HepG2 (cell line): ENCODE results near the gene FAM89B. TPM values are rescaled to one million over a fixed set of nuclear protein-coding genes. Genes with fewer than 3 reads are reported as not detected.

Experiments
- ATAC-seq: fragments of 200-7000 bp; cut with Tn5 transposase; 3 replicates; pipeline ENCODE4 v1.9.1; 2020; ENCODE audit warnings: mild to moderate bottlenecking, moderate library complexity
- BruUV-seq: library from RNA; stranded (reverse); fragments of 400-500 nt; replicated peaks from 2 replicates; lab custom pipeline; 2021; lab: Mats Ljungman, UMichigan
- CTCF ChIA-PET: fragments of 300-600 bp; formaldehyde crosslinking; extraction: SDS; loops from one replicate; lab custom pipeline; 2021; ENCODE audit warnings: low total read pairs, inconsistent platforms, low intra/inter-chr PET ratio; lab: Yijun Ruan, JAX
- POLR2A ChIA-PET: fragments of 350-600 bp; sonication (Branson Sonifier 250); formaldehyde crosslinking; loops from one replicate; lab custom pipeline; 2020; ENCODE audit warnings: antibody characterized with exemption, inconsistent platforms; lab: Yijun Ruan, JAX
- DNase-seq: peaks from one replicate; pipeline ENCODE4 v3.0.0-alpha.2; 2015; ENCODE audit warnings: low spot score
- FAIRE-seq: peaks from 3 replicates; lab custom pipeline; 2011; peaks lifted over from hg19 to GRCh38; lab: Jason Lieb, UNC
- H2AFZ ChIP-seq: one replicate; pipeline ENCODE4 v1.6.1; 2011; ENCODE audit warnings: low read length, inconsistent platforms
- H3K27ac ChIP-seq: fragments of 300-600 bp; 3 replicates; pipeline ENCODE4 v1.8.0; 2011; ENCODE audit warnings: mixed run types, mild to moderate bottlenecking, mixed read lengths, low read length, inconsistent platforms; ENCODE audit not compliant: insufficient read depth; ENCODE audit errors: extremely low read length
- H3K27me3 ChIP-seq, 2 experiments: fragments of 200-600 bp in 1 of 2; 2 replicates in 1 of 2; 3 replicates in 1 of 2; pipeline versions ENCODE4 v1.6.0 to v1.8.0; 2011; ENCODE audit warnings: low read length in 2 of 2, mild to moderate bottlenecking in 2 of 2, moderate library complexity in 2 of 2, inconsistent platforms in 1 of 2; ENCODE audit not compliant: insufficient read depth in 2 of 2, control insufficient read depth in 1 of 2
- H3K36me3 ChIP-seq, 2 experiments: fragments of 200-600 bp in 1 of 2; replicated peaks in 1 of 2; 2 replicates in 1 of 2; 3 replicates in 1 of 2; pipeline versions ENCODE4 v1.5.1 to v1.8.0; 2011; ENCODE audit warnings: low read length in 2 of 2, inconsistent platforms in 1 of 2; ENCODE audit not compliant: insufficient read depth in 2 of 2, control insufficient read depth in 1 of 2
- H3K4me1 ChIP-seq: 2 replicates; pipeline ENCODE4 v1.5.1; 2012; ENCODE audit warnings: low read length, inconsistent platforms; ENCODE audit not compliant: insufficient read depth
- H3K4me2 ChIP-seq: 2 replicates; pipeline ENCODE4 v1.6.0; 2011; ENCODE audit warnings: low read depth, low read length, inconsistent platforms
- H3K4me3 ChIP-seq, 3 experiments: fragments of 200-600 bp in 1 of 3; sonication (generic), shearing (Covaris generic) in 1 of 3; replicated peaks in 1 of 3; 2 replicates each; pipeline ENCODE4 v1.5.1; 2011 to 2016; ENCODE audit warnings: low read length in 3 of 3, inconsistent platforms in 2 of 3, low read depth in 2 of 3, mild to moderate bottlenecking in 2 of 3, control low read depth in 1 of 3, mixed read lengths in 1 of 3; ENCODE audit not compliant: insufficient read depth in 1 of 3
- H3K79me2 ChIP-seq: one replicate; pipeline ENCODE4 v1.6.1; 2011; ENCODE audit warnings: low read length, inconsistent platforms; ENCODE audit not compliant: insufficient read depth
- H3K9ac ChIP-seq: 2 replicates; pipeline ENCODE4 v1.6.0; 2011; ENCODE audit warnings: mild to moderate bottlenecking, low read depth, low read length, inconsistent platforms; ENCODE audit not compliant: insufficient read depth
- H3K9me3 ChIP-seq: 2 replicates; pipeline ENCODE4 v1.5.1; 2012; ENCODE audit warnings: mild to moderate bottlenecking, low read length
- H4K20me1 ChIP-seq: 2 replicates; pipeline ENCODE4 v1.6.0; 2011; ENCODE audit warnings: inconsistent platforms, mild to moderate bottlenecking, low read length, moderate library complexity; ENCODE audit not compliant: insufficient read depth
- ELF3 ChIP-seq: IDR thresholded peaks from 2 replicates; pipeline ENCODE4 v1.6.1; 2016; ENCODE audit warnings: missing genetic modification reagents, missing compliant biosample characterization
- FOXP1 ChIP-seq, 2 experiments: fragments of 450-650 bp in 1 of 2; IDR thresholded peaks; 2 replicates each; pipeline ENCODE4 v1.6.1; 2017 to 2018; ENCODE audit warnings: antibody characterized with exemption in 1 of 2
- IRF1 ChIP-seq: sonication (generic); formaldehyde crosslinking; IDR thresholded peaks from 2 replicates; pipeline ENCODE4 v1.4.0; 2020; ENCODE audit warnings: low read depth, mild to moderate bottlenecking, missing genetic modification reagents
- ISX ChIP-seq: sonication (generic); formaldehyde crosslinking; conservative IDR thresholded peaks from 2 replicates; pipeline ENCODE4 v1.5.0; 2020; ENCODE audit warnings: missing genetic modification reagents
- SIN3B ChIP-seq: fragments of 150-350 bp; IDR thresholded peaks from 2 replicates; pipeline ENCODE4 v1.6.1; 2014; ENCODE audit warnings: low read length
- TCF7L2 ChIP-seq: IDR thresholded peaks from 2 replicates; pipeline ENCODE4 v1.6.1; 2011; ENCODE audit warnings: mild to moderate bottlenecking, low read depth, low read length, moderate library complexity
- TFAP4 ChIP-seq: sonication (generic); IDR thresholded peaks from 2 replicates; pipeline ENCODE4 v1.6.1; 2016; ENCODE audit warnings: low read depth, borderline replicate concordance
- WGBS: methylation state at CpG from one replicate; pipeline ENCODE4 v1.1.6; 2017; ENCODE audit warnings: low lambda C conversion rate; 5-methylcytosine and 5-hydroxymethylcytosine counted together
- in situ Hi-C: cut with HindIII; loops from 2 replicates; pipeline ENCODE4 v1.10.0; 2017; ENCODE audit warnings: low pct_unique_long_range_greater_than_20kb; ENCODE audit not compliant: extremely low pct_ligation_motif_present
- intact Hi-C: fragments of 100-400 bp; cut with micrococcal nuclease; formaldehyde crosslinking; loops from one replicate; pipeline ENCODE4 v1.10.0; 2022; ENCODE audit not compliant: unreplicated experiment
- polyA plus RNA-seq, 8 experiments: library from polyadenylated mRNA; depleted of rRNA in 3 of 8; stranded (reverse) in 7 of 8; unstranded in 1 of 8; fragments of >200 nt; fragmentation: Illumina TruSeq in 4 of 8; extraction: Trizol in 4 of 8; gene quantifications; 2 replicates each; pipeline versions ENCODE4 v1.2.1 to v1.2.3, GENCODE V29; 2011 to 2016; ENCODE audit warnings: low read depth in 4 of 8, missing spikeins in 1 of 8, mixed read lengths in 1 of 8; ENCODE audit not compliant: insufficient read depth in 1 of 8
- total RNA-seq, 5 experiments: library from RNA; depleted of rRNA; stranded (reverse); fragments of >200 nt; fragmentation: Illumina TruSeq; extraction: Trizol; gene quantifications; 2 replicates each; pipeline ENCODE4 v1.2.3, GENCODE V29; 2016; ENCODE audit warnings: low read depth in 1 of 5
- TF ChIP-seq, protein P1 (sequence below): sonication (generic); formaldehyde crosslinking; IDR thresholded peaks from 2 replicates; pipeline ENCODE4 v1.8.0; 2022; ENCODE audit warnings: missing genetic modification reagents, mild to moderate bottlenecking, borderline replicate concordance

The FAM89B gene
- total and polyA plus RNA-seq, 2 of the 13 experiments (the other 11 are each of a cell fraction or from before 2014, with no cell fraction given) = 5.7 to 8.0 TPM

DNA sequence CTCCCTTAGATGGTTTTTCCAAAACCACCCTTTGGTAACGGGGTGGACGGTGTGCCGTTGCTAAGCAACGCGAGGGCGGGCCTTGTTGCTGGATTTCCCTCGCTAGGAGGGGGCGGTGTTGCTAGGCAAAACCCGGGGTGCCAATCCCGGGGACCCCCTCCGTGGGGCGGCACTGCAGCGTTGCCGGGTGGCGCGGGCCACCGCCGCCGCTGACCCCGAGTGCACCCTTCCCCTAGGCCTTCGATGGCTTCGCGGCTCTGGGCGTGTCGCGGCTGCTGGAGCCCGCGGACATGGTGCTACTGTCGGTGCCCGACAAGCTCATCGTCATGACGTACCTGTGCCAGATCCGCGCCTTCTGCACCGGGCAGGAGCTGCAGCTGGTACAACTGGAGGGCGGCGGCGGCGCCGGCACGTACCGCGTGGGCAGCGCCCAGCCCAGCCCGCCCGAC, 12.4 kb downstream of the FAM89B start:
- no peak for TF ChIP-seq ELF3 (CRISPR knock-in tag)
- TF ChIP-seq ISX = no peak
- TF ChIP-seq, protein P1, sequence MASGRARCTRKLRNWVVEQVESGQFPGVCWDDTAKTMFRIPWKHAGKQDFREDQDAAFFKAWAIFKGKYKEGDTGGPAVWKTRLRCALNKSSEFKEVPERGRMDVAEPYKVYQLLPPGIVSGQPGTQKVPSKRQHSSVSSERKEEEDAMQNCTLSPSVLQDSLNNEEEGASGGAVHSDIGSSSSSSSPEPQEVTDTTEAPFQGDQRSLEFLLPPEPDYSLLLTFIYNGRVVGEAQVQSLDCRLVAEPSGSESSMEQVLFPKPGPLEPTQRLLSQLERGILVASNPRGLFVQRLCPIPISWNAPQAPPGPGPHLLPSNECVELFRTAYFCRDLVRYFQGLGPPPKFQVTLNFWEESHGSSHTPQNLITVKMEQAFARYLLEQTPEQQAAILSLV (CRISPR knock-in tag) = no peak
- no peak for TF ChIP-seq TCF7L2
- TF ChIP-seq SIN3B = no peak
- no peak for TF ChIP-seq FOXP1 (IDR thresholded peaks at IDR 0.05)
- TF ChIP-seq FOXP1 (CRISPR knock-in tag; IDR thresholded peaks at IDR 0.05) = no peak
- no peak for TF ChIP-seq IRF1 (CRISPR knock-in tag)
- TF ChIP-seq TFAP4 = no peak
- TF ChIP-seq, all 625 proteins: peak for 0
- 93% methylated on average over 23 of the region's 46 CpGs for WGBS
- Histone ChIP-seq H3K9ac (no peak overlapping the region), H4K20me1 (no peaks in the 10 kb centered on the region), H3K36me3 (0 out of 5 replicates have a peak, but pooled peaks cover 0 to 4% of the 10 kb centered on the region in 2 experiments), H3K4me2 (no peak overlapping the region), H3K79me2 (no peaks in the 10 kb centered on the region), H3K9me3 (no peaks in the 10 kb centered on the region), H3K4me3 (no peak overlapping the region), H2AFZ (no peak overlapping the region), H3K27me3 (no peaks in the 10 kb centered on the region), H3K4me1 (peaks cover 33% of the 10 kb centered on the region), H3K27ac (no peak overlapping the region)
- in situ Hi-C loops = loop anchor here (5.0 kb wide), 1 partner anchor 42 kb away; no protein-coding TSS in a partner anchor
- CTCF ChIA-PET = no interaction called here
- POLR2A ChIA-PET = interaction anchor here (1.5 kb wide), 1 partner anchor 10 kb away, joined by 4 read pairs; the partner anchor contains the start of gene KCNK7
- intact Hi-C loops = no loop called here
- ATAC-seq (no peak), FAIRE-seq (no peak), DNase-seq (no peak)
- no TSS peak for BruUV-seq
